ENCODE results near the gene ATP13A1.

The ATP13A1 gene

GRCh38 chr19:19632661-19633060 lies 30.8 kb downstream of the ATP13A1 start:
- TF ChIP-seq, protein P1, sequence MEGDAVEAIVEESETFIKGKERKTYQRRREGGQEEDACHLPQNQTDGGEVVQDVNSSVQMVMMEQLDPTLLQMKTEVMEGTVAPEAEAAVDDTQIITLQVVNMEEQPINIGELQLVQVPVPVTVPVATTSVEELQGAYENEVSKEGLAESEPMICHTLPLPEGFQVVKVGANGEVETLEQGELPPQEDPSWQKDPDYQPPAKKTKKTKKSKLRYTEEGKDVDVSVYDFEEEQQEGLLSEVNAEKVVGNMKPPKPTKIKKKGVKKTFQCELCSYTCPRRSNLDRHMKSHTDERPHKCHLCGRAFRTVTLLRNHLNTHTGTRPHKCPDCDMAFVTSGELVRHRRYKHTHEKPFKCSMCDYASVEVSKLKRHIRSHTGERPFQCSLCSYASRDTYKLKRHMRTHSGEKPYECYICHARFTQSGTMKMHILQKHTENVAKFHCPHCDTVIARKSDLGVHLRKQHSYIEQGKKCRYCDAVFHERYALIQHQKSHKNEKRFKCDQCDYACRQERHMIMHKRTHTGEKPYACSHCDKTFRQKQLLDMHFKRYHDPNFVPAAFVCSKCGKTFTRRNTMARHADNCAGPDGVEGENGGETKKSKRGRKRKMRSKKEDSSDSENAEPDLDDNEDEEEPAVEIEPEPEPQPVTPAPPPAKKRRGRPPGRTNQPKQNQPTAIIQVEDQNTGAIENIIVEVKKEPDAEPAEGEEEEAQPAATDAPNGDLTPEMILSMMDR (IDR thresholded peaks at IDR 0.05; ENCODE audit: control insufficient read depth, insufficient read depth, low read depth, low read length, missing control alignments) = no peak
- DNase-seq (ENCODE audit: low read depth) = no peak

GRCh38 chr19:19631346-19631745 lies 32.1 kb downstream of the ATP13A1 start:
- no peak overlapping the region for H3K4me3 ChIP-seq (ENCODE audit: control insufficient read depth, low read depth, low read length)
- TF ChIP-seq, protein P1 (IDR thresholded peaks at IDR 0.05; ENCODE audit: control insufficient read depth, insufficient read depth, low read depth, low read length, missing control alignments) = no peak
- DNase-seq (ENCODE audit: low read depth) = no peak

More at GRCh38 chr19:19632661-19633060, 30.8 kb downstream of the ATP13A1 start:
- no peak overlapping the region for H3K4me3 ChIP-seq (ENCODE audit: control insufficient read depth, low read depth, low read length)

DNA sequence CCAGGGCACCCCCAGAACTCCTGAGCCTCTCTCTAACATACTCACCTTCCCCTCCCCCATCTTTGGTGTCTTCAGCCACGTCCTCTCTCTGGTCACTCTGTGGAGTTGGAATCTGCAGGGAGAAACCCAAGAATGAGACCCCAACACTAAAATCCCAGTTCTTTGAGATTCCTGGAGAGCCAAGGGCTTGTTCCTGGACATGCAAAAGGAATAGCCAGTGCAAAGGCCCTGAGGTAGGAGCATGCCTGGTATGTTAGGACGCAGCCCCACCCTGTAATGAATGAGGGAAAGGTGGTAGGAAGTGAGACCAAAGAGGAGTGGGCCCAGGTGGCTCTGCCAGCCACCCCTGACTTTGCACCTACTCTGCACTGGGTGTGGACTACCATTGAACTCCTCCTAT lies 33.0 kb downstream of the ATP13A1 start:
- TF ChIP-seq, protein P1 (IDR thresholded peaks at IDR 0.05; ENCODE audit: control insufficient read depth, insufficient read depth, low read depth, low read length, missing control alignments) = no peak
- H3K4me3 ChIP-seq (ENCODE audit: control insufficient read depth, low read depth, low read length) = no peak overlapping the region
- no peak for DNase-seq (ENCODE audit: low read depth)

DNA sequence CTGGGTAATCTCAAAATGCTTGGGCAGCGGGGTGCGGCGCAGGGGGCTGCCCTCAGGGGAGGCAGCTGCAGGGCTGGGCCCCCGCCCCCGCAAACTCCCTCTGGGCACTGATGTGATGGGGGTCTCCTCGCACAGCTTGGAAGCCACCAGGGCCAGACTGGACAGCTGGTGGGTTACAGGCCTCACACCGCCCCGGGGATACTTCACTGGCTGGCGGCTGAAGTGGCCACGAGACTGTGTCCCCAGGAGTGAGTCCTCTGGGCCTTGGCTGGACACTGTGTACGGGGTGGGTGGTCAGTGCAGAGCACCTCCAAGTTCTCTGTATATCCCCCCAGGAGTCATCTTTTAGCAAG lies 33.4 kb downstream of the ATP13A1 start:
- TF ChIP-seq, protein P1 (IDR thresholded peaks at IDR 0.05; ENCODE audit: control insufficient read depth, insufficient read depth, low read depth, low read length, missing control alignments) = no peak
- no peak overlapping the region for H3K4me3 ChIP-seq (ENCODE audit: control insufficient read depth, low read depth, low read length)
- DNase-seq (ENCODE audit: low read depth) = no peak

- no peak overlapping the region for H3K4me3 ChIP-seq (ENCODE audit: control insufficient read depth, low read depth, low read length)
- DNase-seq (ENCODE audit: low read depth) = no peak
- TF ChIP-seq, protein P1 (IDR thresholded peaks at IDR 0.05; ENCODE audit: control insufficient read depth, insufficient read depth, low read depth, low read length, missing control alignments) = no peak
Observed at GRCh38 chr19:19628501-19629134, 34.9 kb downstream of the ATP13A1 start.

DNA sequence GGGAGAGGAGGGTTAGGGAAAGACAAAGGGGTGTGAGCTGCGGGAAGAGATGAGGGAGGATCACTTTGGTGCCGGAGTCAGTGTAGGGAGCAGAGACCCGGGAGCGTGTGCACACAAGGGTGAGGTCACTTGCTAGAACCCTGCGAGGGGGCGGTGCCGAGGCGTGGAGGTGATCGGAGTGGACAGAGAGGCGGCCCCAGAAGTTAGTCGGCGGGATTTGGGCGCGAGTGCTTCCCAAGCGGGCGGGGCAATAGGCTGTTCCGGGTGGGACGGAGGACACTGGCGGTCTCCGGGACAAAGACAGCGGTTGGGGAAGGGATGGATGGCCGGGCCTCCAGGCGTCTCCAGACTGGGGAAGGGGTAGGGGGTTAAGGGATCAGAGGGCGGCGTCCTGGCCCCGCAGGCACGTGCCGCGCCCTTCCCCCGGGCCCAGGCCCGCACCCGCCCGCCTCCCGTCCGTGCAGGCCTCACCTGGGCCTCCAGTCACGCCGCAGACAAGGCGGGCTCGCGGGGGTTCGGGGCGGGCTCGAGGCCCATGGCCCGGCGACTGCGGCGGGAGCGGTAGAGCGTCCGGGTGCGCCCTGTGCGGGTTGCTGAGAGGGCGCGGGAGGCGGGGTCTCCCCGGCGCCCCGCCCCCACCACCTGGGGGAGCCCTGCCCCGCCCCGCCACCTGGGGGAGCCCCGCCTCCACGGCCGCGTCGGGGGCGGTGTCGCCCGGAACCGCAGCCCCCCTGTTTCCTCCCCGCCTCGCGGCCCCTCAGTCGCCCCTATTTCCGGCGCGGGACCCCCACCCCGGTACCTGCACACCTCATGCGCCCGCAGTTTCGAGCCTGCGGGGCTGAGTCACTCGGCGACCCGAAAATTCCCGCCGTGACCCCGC lies 35.6 kb downstream of the ATP13A1 start, which contains the start of gene LPAR2:
TSS of gene LPAR2 (minus strand) at position 600 of the 880 bp plus-strand sequence. CDS start 945 bp downstream, outside the sequence.
- TF ChIP-seq, protein P1 (IDR thresholded peaks at IDR 0.05; ENCODE audit: control insufficient read depth, insufficient read depth, low read depth, low read length, missing control alignments) = no peak
- DNase-seq (ENCODE audit: low read depth) = no peak
- H3K4me3 ChIP-seq (ENCODE audit: control insufficient read depth, low read depth, low read length) = no peak within 1 kb of the TSS; the same call in 1 of the 2 replicates

Measured in AG09309 (cell line).